Coronary artery (tissue), 2 donors: ENCODE results near the gene DPP4.

Experiments used
- DNase-seq: peaks from one replicate; pipeline ENCODE4 v3.0.0-alpha.2; 2017; ENCODE audit warnings: low spot score
- H3K27ac ChIP-seq, 2 donors: fragments of 200-600 bp; sonication (generic); one replicate each; pipeline ENCODE4 v1.5.1; 2016 to 2019
- H3K4me3 ChIP-seq: fragments of 200-600 bp; sonication (generic); 2 replicates; pipeline ENCODE4 v1.5.1; 2016; ENCODE audit warnings: mild to moderate bottlenecking, moderate library complexity
- TF ChIP-seq, protein P1 (sequence below): fragments of 200-600 bp; sonication (generic); IDR thresholded peaks from one replicate; pipeline ENCODE4 v1.5.1; 2019; ENCODE audit warnings: antibody characterized with exemption

Gene DPP4

DNA sequence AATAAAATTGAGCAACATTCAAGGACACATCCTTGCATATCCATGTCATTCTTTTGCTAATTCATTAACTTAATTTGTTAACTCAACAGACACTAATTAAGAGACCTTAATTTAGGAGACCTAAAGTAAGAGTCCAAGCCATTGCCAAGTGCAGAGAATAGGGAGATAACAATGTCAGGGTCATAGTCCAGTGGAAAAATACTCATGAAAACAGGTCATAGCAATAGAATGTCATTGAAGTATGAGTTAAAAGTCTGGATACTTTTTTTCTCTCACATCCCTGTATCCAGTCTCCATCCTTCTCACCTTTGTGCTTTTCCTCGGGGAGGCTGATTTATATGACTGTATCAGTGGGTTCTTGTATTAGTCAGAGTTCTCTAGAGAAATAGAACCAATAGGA lies 26.6 kb upstream of the DPP4 start:
- DNase-seq, result no peak
- TF ChIP-seq, protein P1, sequence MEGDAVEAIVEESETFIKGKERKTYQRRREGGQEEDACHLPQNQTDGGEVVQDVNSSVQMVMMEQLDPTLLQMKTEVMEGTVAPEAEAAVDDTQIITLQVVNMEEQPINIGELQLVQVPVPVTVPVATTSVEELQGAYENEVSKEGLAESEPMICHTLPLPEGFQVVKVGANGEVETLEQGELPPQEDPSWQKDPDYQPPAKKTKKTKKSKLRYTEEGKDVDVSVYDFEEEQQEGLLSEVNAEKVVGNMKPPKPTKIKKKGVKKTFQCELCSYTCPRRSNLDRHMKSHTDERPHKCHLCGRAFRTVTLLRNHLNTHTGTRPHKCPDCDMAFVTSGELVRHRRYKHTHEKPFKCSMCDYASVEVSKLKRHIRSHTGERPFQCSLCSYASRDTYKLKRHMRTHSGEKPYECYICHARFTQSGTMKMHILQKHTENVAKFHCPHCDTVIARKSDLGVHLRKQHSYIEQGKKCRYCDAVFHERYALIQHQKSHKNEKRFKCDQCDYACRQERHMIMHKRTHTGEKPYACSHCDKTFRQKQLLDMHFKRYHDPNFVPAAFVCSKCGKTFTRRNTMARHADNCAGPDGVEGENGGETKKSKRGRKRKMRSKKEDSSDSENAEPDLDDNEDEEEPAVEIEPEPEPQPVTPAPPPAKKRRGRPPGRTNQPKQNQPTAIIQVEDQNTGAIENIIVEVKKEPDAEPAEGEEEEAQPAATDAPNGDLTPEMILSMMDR, result no peak
- H3K27ac ChIP-seq, result no peak overlapping the region
- H3K4me3 ChIP-seq, result no peak overlapping the region

- Histone ChIP-seq H3K4me3 (no peak overlapping the region), H3K27ac (no peak overlapping the region)
- TF ChIP-seq, protein P1, result no peak
- no peak for DNase-seq
Measured at GRCh38 chr2:162099836-162100235, 25.8 kb upstream of the DPP4 start.

DNA sequence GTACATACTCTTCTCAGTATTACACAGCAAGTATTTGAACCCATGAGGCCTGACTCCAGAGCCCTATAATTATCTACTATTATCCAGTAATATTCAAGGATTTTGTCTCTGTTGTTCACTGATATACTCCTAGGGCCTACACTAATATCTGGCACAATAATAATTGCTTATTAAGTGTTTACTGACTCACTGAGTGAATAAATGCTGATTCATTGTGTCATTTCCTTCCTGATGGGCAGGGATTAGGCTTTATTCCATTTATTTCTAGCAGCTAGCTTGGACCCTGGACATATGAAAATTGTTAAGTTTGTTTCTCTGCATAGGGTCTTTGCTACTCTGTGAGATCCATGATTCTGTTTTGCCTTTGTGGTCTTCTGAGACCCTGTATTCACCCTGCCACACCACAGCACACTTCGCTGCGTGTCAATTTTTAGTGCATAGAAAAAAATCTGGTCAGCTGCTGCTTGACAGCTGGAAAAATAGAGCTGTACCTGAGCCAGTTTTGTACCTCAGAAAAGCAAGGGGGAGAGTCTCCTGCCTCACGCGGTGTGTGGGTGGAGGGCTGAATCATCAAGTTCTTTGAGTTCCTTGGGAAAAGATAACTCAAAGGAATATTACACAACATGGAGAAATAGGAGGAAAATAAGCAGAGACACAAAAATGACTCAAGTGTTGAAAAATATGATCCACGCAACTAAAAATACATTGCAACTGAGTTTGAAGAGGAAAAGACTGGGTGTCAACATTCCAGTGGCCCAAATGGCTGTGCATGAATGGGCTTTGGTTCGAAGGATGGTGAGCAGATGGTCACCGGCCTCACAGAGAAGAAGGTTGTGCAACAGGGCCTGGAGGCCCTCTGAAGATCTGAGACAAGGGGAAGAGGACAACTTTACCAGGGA lies 18.9 kb upstream of the DPP4 start:
- Histone ChIP-seq H3K27ac (peak overlapping the region in 1 of 2 donors; percentile 66), H3K4me3 (no peak overlapping the region)
- DNase-seq, result no peak
- TF ChIP-seq, protein P1, result no peak

- TF ChIP-seq, protein P1, result no peak
- DNase-seq, result no peak
- Histone ChIP-seq H3K4me3 (no peak overlapping the region), H3K27ac (peak overlapping the region in 1 of 2 donors; percentile 66)
Measured at GRCh38 chr2:162092008-162092390, 18.0 kb upstream of the DPP4 start.

DNA sequence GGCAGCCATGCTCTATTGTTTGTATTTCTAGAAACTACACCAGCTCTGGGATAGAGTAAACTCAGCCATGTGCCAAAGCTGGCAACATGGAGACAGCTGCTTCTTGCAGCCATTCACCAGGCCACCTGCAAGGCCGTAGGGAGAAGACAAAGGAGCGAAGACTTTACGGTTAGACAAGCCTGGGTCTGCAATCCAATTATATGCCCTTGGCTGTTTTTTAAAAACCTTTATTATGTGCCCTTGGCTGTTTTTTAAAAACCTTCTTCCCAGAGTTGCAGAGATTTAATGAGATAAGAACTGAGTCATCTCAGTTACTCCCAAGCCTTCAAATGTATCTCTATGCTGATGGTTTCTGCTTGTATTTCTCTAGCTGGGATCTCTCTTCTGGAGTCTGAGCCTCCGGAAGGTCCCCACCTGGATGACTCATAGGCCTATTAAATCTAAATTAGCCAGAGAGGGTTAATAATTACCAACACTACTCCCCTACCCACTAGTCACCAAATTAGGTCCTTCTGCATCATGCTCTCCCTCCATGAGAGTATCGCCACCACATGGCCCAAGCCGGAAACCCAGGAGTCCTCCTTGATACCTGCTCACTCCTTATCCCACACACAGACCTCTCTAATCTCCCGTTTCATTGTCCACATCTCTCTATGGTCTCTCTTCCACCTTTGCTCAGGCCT lies 17.5 kb upstream of the DPP4 start:
- TF ChIP-seq, protein P1, result no peak
- no peak overlapping the region for H3K27ac ChIP-seq
- DNase-seq, result no peak
- no peak overlapping the region for H3K4me3 ChIP-seq

GRCh38 chr2:162090109-162090508 lies 16.1 kb upstream of the DPP4 start:
- DNase-seq, result no peak
- Histone ChIP-seq H3K4me3 (no peak overlapping the region), H3K27ac (no peak overlapping the region)
- TF ChIP-seq, protein P1, result no peak
